ENCODE measurements around the gene ANKH. TPM values are rescaled to one million over a fixed set of nuclear protein-coding genes. Genes with fewer than 3 reads are reported as not detected.

ANKH gene
- total and polyA plus RNA-seq, 10 of the 15 experiments (the other 5 are each of a cell fraction or from before 2014, with no cell fraction given): 2.1 to 43.9 (median 14.4) TPM

DNA sequence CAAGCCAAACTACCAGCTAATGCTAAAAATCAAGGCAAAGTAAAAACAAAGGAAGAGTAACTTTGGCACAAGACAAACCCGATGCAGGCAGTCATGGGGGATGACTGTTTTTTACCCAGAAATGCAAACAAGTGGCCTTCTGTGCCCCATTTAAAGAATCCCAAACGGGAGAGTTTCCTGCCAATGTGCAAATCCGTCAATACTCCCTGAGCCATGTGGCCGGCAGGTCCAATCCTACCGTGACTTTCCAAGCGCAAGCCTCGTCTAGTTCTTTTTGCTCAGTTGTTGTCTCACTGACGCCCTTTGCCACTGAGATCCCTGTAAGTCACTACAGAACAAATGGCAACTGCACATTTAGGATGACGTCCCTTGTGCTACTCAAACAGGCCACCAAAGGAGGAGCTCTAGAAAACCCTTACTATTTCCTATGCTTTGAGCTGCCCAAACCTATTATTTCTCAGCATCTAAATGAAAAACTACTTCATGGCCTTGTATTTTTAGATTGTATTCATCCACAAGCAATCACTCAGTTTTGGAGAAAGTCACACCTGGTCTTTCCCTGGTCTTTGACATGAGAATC, 163.7 kb downstream of the ANKH start:
- Histone ChIP-seq H3K27ac (ENCODE audit: control insufficient read depth, insufficient read depth) (no peak overlapping the region), H3K9ac (ENCODE audit: control insufficient read depth, insufficient read depth, low read length) (no peak overlapping the region), H2AFZ (ENCODE audit: control insufficient read depth, low read depth, low read length) (no peak overlapping the region), H3K4me2 (ENCODE audit: control insufficient read depth, insufficient read depth) (no peak overlapping the region), H3K9me3 (replicated peaks; ENCODE audit: control insufficient read depth, insufficient read depth, low read length) (no peaks in the 10 kb centered on the region), H3K79me2 (ENCODE audit: control insufficient read depth, insufficient read depth, low read length) (no peaks in the 10 kb centered on the region), H3K36me3 (ENCODE audit: control insufficient read depth in 2 of 2, insufficient read depth in 2 of 2, low read length in 1 of 2) (peaks cover 24 to 30% of the 10 kb centered on the region in 2 experiments), H3K4me3 (no peak overlapping the region), H3K4me1 (ENCODE audit: control insufficient read depth, insufficient read depth, low read length) (no peaks in the 10 kb centered on the region), H4K20me1 (ENCODE audit: control insufficient read depth, insufficient read depth) (no peaks in the 10 kb centered on the region), H3K27me3 (replicated peaks in 1 of 2; ENCODE audit: control insufficient read depth in 2 of 2, insufficient read depth in 2 of 2, low read length in 1 of 2) (no peaks in the 10 kb centered on the region)
- 86% methylated on average over 9 of the region's 9 CpGs for WGBS (ENCODE audit: insufficient coverage, insufficient replicate concordance, low lambda C conversion rate, missing lambda C conversion rate)
- RAD21 ChIA-PET (ENCODE audit: unreplicated experiment): interaction anchor here (0.9 kb wide), 1 partner anchor 293 kb away, joined by 3 read pairs; no protein-coding TSS in a partner anchor
- no peak for FAIRE-seq
- intact Hi-C loops (cut with micrococcal nuclease; ENCODE audit: unreplicated experiment) (no loop called here), in situ Hi-C loops (cut with MboI) (loop anchor here (25.0 kb wide), 1 partner anchor 1754 kb away; the partner anchor contains the start of gene ZNF622)
- SMC1A ChIA-PET (ENCODE audit: uncharacterized antibody, unreplicated experiment): interaction anchor here (0.5 to 1.6 kb wide), 4 partner anchors 13 to 123 kb away, joined by 3 to 8 read pairs (median 6); no protein-coding TSS in a partner anchor
- TF ChIP-seq, protein P1, sequence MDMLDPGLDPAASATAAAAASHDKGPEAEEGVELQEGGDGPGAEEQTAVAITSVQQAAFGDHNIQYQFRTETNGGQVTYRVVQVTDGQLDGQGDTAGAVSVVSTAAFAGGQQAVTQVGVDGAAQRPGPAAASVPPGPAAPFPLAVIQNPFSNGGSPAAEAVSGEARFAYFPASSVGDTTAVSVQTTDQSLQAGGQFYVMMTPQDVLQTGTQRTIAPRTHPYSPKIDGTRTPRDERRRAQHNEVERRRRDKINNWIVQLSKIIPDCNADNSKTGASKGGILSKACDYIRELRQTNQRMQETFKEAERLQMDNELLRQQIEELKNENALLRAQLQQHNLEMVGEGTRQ (IDR thresholded peaks at IDR 0.05; ENCODE audit: borderline replicate concordance, low read depth, low read length): no peak
- TF ChIP-seq, protein P2, sequence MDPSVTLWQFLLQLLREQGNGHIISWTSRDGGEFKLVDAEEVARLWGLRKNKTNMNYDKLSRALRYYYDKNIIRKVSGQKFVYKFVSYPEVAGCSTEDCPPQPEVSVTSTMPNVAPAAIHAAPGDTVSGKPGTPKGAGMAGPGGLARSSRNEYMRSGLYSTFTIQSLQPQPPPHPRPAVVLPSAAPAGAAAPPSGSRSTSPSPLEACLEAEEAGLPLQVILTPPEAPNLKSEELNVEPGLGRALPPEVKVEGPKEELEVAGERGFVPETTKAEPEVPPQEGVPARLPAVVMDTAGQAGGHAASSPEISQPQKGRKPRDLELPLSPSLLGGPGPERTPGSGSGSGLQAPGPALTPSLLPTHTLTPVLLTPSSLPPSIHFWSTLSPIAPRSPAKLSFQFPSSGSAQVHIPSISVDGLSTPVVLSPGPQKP (IDR thresholded peaks at IDR 0.05; ENCODE audit: low read depth, low read length): no peak
- TF ChIP-seq, protein P3, sequence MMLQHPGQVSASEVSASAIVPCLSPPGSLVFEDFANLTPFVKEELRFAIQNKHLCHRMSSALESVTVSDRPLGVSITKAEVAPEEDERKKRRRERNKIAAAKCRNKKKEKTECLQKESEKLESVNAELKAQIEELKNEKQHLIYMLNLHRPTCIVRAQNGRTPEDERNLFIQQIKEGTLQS (IDR thresholded peaks at IDR 0.05; ENCODE audit: borderline replicate concordance, extremely low read depth, low read depth, low read length): no peak
- TF ChIP-seq EP300 (IDR thresholded peaks at IDR 0.05; ENCODE audit: borderline replicate concordance in 1 of 2, control insufficient read depth in 1 of 2, low read depth in 2 of 2, low read length in 2 of 2): no peak
- no peak for TF ChIP-seq CHD2 (IDR thresholded peaks at IDR 0.05; ENCODE audit: borderline replicate concordance, low read depth, low read length)
- ATAC-seq: no peak
- CTCF ChIA-PET: interaction anchor here (1.2 to 1.7 kb wide), 3 partner anchors 14 to 59 kb away, joined by 3 to 5 read pairs (median 3); no protein-coding TSS in a partner anchor
- POLR2A ChIA-PET: interaction anchor here (0.7 to 1.5 kb wide), 2 partner anchors 10 to 555 kb away, joined by 3 to 5 read pairs; no protein-coding TSS in a partner anchor
- no TSS peak for BruUV-seq (replicated peaks)
- no peak for DNase-seq (ENCODE audit: low read depth, low spot score)

Data from GM12878 (cell line).